Keratinocyte (primary cell): ENCODE measurements around the gene CPEB4.

Experiments
- EZH2 ChIP-seq: IDR thresholded peaks from one replicate; pipeline ENCODE4 v1.6.1; 2012; ENCODE audit warnings: inconsistent platforms, mild to moderate bottlenecking, low read length, moderate library complexity
- TF ChIP-seq, protein P1 (sequence below), 3 experiments: IDR thresholded peaks in 1 of 3; conservative IDR thresholded peaks in 1 of 3; optimal IDR thresholded peaks in 1 of 3; 2 replicates in 2 of 3; 3 replicates in 1 of 3; pipeline versions ENCODE3 to v1.5.1; 2011; ENCODE audit warnings: low read length in 3 of 3, mild to moderate bottlenecking in 3 of 3, moderate library complexity in 2 of 3, control low read depth in 1 of 3, inconsistent platforms in 1 of 3; ENCODE audit not compliant: insufficient read depth in 2 of 3; ENCODE audit errors: extremely low read depth in 1 of 3

DNA sequence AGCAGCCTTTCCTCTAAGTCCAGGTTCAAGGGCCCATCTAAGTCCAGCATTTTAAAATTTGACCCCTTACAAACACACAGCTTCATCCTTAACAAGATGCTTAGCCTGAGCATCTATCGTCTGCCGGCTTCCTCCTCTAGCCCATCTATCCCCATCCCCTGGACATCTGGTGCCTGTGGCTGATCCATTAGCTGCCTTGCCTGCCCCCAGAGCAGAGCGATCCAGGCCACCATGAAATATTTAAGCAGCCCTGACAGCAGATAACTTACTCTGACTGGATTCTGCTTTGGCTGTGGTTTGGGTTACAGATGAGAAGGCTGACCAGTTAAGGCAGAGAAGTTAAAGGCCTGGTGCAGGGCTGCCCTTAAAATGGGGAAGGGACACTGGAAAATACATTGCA, 30.9 kb upstream of the CPEB4 start:
- TF ChIP-seq, protein P1, sequence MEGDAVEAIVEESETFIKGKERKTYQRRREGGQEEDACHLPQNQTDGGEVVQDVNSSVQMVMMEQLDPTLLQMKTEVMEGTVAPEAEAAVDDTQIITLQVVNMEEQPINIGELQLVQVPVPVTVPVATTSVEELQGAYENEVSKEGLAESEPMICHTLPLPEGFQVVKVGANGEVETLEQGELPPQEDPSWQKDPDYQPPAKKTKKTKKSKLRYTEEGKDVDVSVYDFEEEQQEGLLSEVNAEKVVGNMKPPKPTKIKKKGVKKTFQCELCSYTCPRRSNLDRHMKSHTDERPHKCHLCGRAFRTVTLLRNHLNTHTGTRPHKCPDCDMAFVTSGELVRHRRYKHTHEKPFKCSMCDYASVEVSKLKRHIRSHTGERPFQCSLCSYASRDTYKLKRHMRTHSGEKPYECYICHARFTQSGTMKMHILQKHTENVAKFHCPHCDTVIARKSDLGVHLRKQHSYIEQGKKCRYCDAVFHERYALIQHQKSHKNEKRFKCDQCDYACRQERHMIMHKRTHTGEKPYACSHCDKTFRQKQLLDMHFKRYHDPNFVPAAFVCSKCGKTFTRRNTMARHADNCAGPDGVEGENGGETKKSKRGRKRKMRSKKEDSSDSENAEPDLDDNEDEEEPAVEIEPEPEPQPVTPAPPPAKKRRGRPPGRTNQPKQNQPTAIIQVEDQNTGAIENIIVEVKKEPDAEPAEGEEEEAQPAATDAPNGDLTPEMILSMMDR (optimal IDR thresholded peaks at IDR 0.05 in 1 of 3, IDR thresholded peaks at IDR 0.05 in 1 of 3, conservative IDR thresholded peaks at IDR 0.05 in 1 of 3; ENCODE audit: extremely low read depth in 1 of 3, insufficient read depth in 2 of 3, low read length in 3 of 3) = no peak
- TF ChIP-seq EZH2 = no peak
